H1 (cell line): ENCODE data around the gene ST6GALNAC3. TPM values are rescaled to one million over a fixed set of nuclear protein-coding genes. Genes with fewer than 3 reads are reported as not detected.

Source experiments
- CTCF ChIA-PET: fragments of 300-600 bp; sonication (Branson Sonifier 250); formaldehyde crosslinking; loops from one replicate; lab custom pipeline; 2021; ENCODE audit not compliant: partially characterized antibody; lab: Charles Lee
- POLR2A ChIA-PET: fragments of 300-600 bp; sonication (Branson Sonifier 250); formaldehyde crosslinking; loops from one replicate; lab custom pipeline; 2021; ENCODE audit warnings: inconsistent platforms; ENCODE audit not compliant: partially characterized antibody; lab: Charles Lee
- DNase-seq, 2 experiments: peaks; one replicate each; pipeline versions ENCODE4 v3.0.0 to v3.0.0-alpha.2; 2010 to 2022; ENCODE audit warnings: low spot score in 2 of 2, low read depth in 1 of 2, mixed read lengths in 1 of 2
- FAIRE-seq: peaks from 2 replicates; lab custom pipeline; 2011; peaks lifted over from hg19 to GRCh38; lab: Jason Lieb, UNC
- H2AFZ ChIP-seq: 2 replicates; pipeline ENCODE4 v1.8.1; 2012; ENCODE audit warnings: low read length, inconsistent platforms
- H2AK5ac ChIP-seq: 2 replicates; pipeline ENCODE4 v1.6.1; 2013; ENCODE audit warnings: low read depth, low read length
- H2BK120ac ChIP-seq: replicated peaks from 2 replicates; pipeline ENCODE3; 2013; ENCODE audit warnings: low read depth, low read length, inconsistent platforms
- H2BK12ac ChIP-seq: 2 replicates; pipeline ENCODE4 v1.6.1; 2013; ENCODE audit warnings: low read depth, low read length
- H2BK15ac ChIP-seq: 2 replicates; pipeline ENCODE4 v1.6.1; 2013; ENCODE audit warnings: low read length
- H2BK20ac ChIP-seq: 2 replicates; pipeline ENCODE4 v1.6.1; 2013; ENCODE audit warnings: low read length
- H2BK5ac ChIP-seq: 2 replicates; pipeline ENCODE4 v1.6.1; 2013; ENCODE audit warnings: low read depth, low read length
- H3K14ac ChIP-seq: 2 replicates; pipeline ENCODE4 v1.6.1; 2013; ENCODE audit warnings: inconsistent platforms; ENCODE audit not compliant: insufficient read length
- H3K18ac ChIP-seq: 2 replicates; pipeline ENCODE4 v1.6.1; 2013; ENCODE audit warnings: low read length; ENCODE audit errors: extremely low read depth
- H3K23ac ChIP-seq: 2 replicates; pipeline ENCODE4 v1.6.1; 2013; ENCODE audit warnings: inconsistent platforms; ENCODE audit not compliant: insufficient read length
- H3K23me2 ChIP-seq: 2 replicates; pipeline ENCODE4 v1.6.1; 2013; ENCODE audit warnings: low read depth, low read length
- H3K27ac ChIP-seq: 2 replicates; pipeline ENCODE4 v1.6.1; 2011; ENCODE audit warnings: low read depth, low read length, inconsistent platforms
- H3K27me3 ChIP-seq, 4 experiments: replicated peaks in 1 of 4; 1 replicate in 1 of 4; 2 replicates in 3 of 4; pipeline versions ENCODE4 v1.6.1 to v1.8.1; 2011 to 2013; ENCODE audit warnings: low read length in 3 of 4, mild to moderate bottlenecking in 3 of 4, inconsistent platforms in 2 of 4, mixed read lengths in 2 of 4, moderate library complexity in 1 of 4; ENCODE audit not compliant: control insufficient read depth in 3 of 4, insufficient read depth in 3 of 4; ENCODE audit errors: extremely low read depth in 1 of 4
- H3K36me3 ChIP-seq, 4 experiments: 2 replicates each; pipeline versions ENCODE4 v1.6.1 to v1.8.1; 2011 to 2013; ENCODE audit warnings: mild to moderate bottlenecking in 4 of 4, low read length in 3 of 4, moderate library complexity in 2 of 4, control low read depth in 1 of 4, inconsistent platforms in 1 of 4; ENCODE audit not compliant: insufficient read depth in 4 of 4, control insufficient read depth in 2 of 4
- H3K4ac ChIP-seq: replicated peaks from 2 replicates; pipeline ENCODE3; 2013; ENCODE audit warnings: low read length, low read depth, mixed read lengths, inconsistent platforms; ENCODE audit not compliant: insufficient read length
- H3K4me1 ChIP-seq, 4 experiments: replicated peaks in 1 of 4; 1 replicate in 1 of 4; 2 replicates in 3 of 4; pipeline versions ENCODE4 v1.6.1 to v1.8.1; 2011 to 2013; ENCODE audit warnings: low read length in 3 of 4, inconsistent platforms in 2 of 4, mixed read lengths in 1 of 4; ENCODE audit not compliant: insufficient read depth in 4 of 4, control insufficient read depth in 3 of 4
- H3K4me2 ChIP-seq, 2 experiments: 2 replicates each; pipeline versions ENCODE4 v1.6.1 to v1.8.1; 2011 to 2013; ENCODE audit warnings: low read depth in 2 of 2, low read length in 2 of 2, control low read depth in 1 of 2, inconsistent platforms in 1 of 2, mild to moderate bottlenecking in 1 of 2; ENCODE audit not compliant: insufficient read depth in 1 of 2
- H3K4me3 ChIP-seq, 4 experiments: fragments of 200-600, 300-600 bp in 1 of 4; sonication (generic), shearing (Covaris generic), sonication (Bioruptor Twin) in 1 of 4; 2 replicates each; pipeline versions ENCODE4 v1.5.1 to v1.8.1; 2011 to 2016; ENCODE audit warnings: low read length in 4 of 4, low read depth in 3 of 4, control low read depth in 2 of 4, inconsistent platforms in 2 of 4, mild to moderate bottlenecking in 2 of 4, mixed read lengths in 1 of 4, moderate library complexity in 1 of 4; ENCODE audit not compliant: insufficient read depth in 2 of 4; ENCODE audit errors: extremely low read depth in 1 of 4
- H3K56ac ChIP-seq: replicated peaks from 2 replicates; pipeline ENCODE3; 2013; ENCODE audit warnings: low read depth, mild to moderate bottlenecking, mixed read lengths, low read length, inconsistent platforms; ENCODE audit not compliant: insufficient read length
- H3K79me1 ChIP-seq: 2 replicates; pipeline ENCODE4 v1.6.1; 2013; ENCODE audit warnings: low read depth, low read length, control low read depth
- H3K79me2 ChIP-seq, 2 experiments: 2 replicates each; pipeline versions ENCODE4 v1.6.1 to v1.8.1; 2012 to 2013; ENCODE audit warnings: low read length in 2 of 2, mild to moderate bottlenecking in 2 of 2, inconsistent platforms in 1 of 2; ENCODE audit not compliant: insufficient read depth in 2 of 2, control insufficient read depth in 1 of 2
- H3K9ac ChIP-seq, 4 experiments: replicated peaks in 1 of 4; 1 replicate in 1 of 4; 2 replicates in 3 of 4; pipeline versions ENCODE4 v1.6.1 to v1.8.1; 2011 to 2013; ENCODE audit warnings: low read depth in 3 of 4, low read length in 3 of 4, control low read depth in 2 of 4, mild to moderate bottlenecking in 2 of 4, moderate library complexity in 2 of 4, inconsistent platforms in 1 of 4; ENCODE audit errors: extremely low read depth in 1 of 4
- H3K9me3 ChIP-seq, 2 experiments: 2 replicates each; pipeline versions ENCODE4 v1.6.1 to v1.8.1; 2012 to 2013; ENCODE audit warnings: mild to moderate bottlenecking in 2 of 2, moderate library complexity in 2 of 2, control low read depth in 1 of 2, inconsistent platforms in 1 of 2, low read depth in 1 of 2, low read length in 1 of 2, mixed read lengths in 1 of 2; ENCODE audit not compliant: insufficient read depth in 2 of 2
- H4K20me1 ChIP-seq, 2 experiments: replicated peaks in 1 of 2; 2 replicates each; pipeline versions ENCODE3 to v1.8.1; 2011 to 2013; ENCODE audit warnings: inconsistent platforms in 2 of 2, low read length in 2 of 2, mild to moderate bottlenecking in 1 of 2; ENCODE audit not compliant: insufficient read depth in 2 of 2, control insufficient read depth in 1 of 2
- H4K5ac ChIP-seq: 2 replicates; pipeline ENCODE4 v1.6.1; 2013; ENCODE audit warnings: low read length, low read depth, mixed read lengths, inconsistent platforms; ENCODE audit not compliant: insufficient read length
- H4K8ac ChIP-seq: 2 replicates; pipeline ENCODE4 v1.8.0; 2013; ENCODE audit warnings: mild to moderate bottlenecking, moderate library complexity, low read length, inconsistent platforms; ENCODE audit not compliant: insufficient read depth; ENCODE audit errors: extremely low read depth
- H4K91ac ChIP-seq: replicated peaks from 2 replicates; pipeline ENCODE3; 2013; ENCODE audit warnings: low read length, mixed read lengths, inconsistent platforms; ENCODE audit not compliant: insufficient read length
- BACH1 ChIP-seq: IDR thresholded peaks from 2 replicates; pipeline ENCODE4 v1.6.1; 2012; ENCODE audit warnings: low read length, improper control_type of control experiment
- EP300 ChIP-seq, 2 experiments: IDR thresholded peaks; 1 replicate in 1 of 2; 2 replicates in 1 of 2; pipeline ENCODE4 v1.6.1; 2011 to 2012; ENCODE audit warnings: low read depth in 2 of 2, low read length in 2 of 2, mild to moderate bottlenecking in 2 of 2, borderline replicate concordance in 1 of 2, inconsistent platforms in 1 of 2, moderate library complexity in 1 of 2
- GTF2F1 ChIP-seq: IDR thresholded peaks from 2 replicates; pipeline ENCODE4 v1.6.1; 2012; ENCODE audit warnings: low read depth, low read length, improper control_type of control experiment, borderline replicate concordance
- POLR2A ChIP-seq, 2 experiments: IDR thresholded peaks; 1 replicate in 1 of 2; 2 replicates in 1 of 2; pipeline ENCODE4 v1.6.1; 2011; ENCODE audit warnings: low read depth in 2 of 2, low read length in 2 of 2, mild to moderate bottlenecking in 2 of 2; ENCODE audit errors: control extremely low read depth in 1 of 2
- POLR2AphosphoS5 ChIP-seq: IDR thresholded peaks from 2 replicates; pipeline ENCODE4 v1.6.1; 2011; ENCODE audit warnings: low read depth, low read length
- RAD21 ChIP-seq, 2 experiments: IDR thresholded peaks in 1 of 2; conservative IDR thresholded peaks in 1 of 2; 2 replicates each; pipeline ENCODE4 v1.6.1; 2011; ENCODE audit warnings: low read depth in 2 of 2, low read length in 2 of 2, improper control_type of control experiment in 1 of 2, inconsistent platforms in 1 of 2, mild to moderate bottlenecking in 1 of 2, moderate library complexity in 1 of 2
- RXRA ChIP-seq: IDR thresholded peaks from 2 replicates; pipeline ENCODE4 v1.6.1; 2011; ENCODE audit warnings: low read depth, mild to moderate bottlenecking, low read length, moderate library complexity; ENCODE audit not compliant: insufficient read depth
- SIRT6 ChIP-seq: IDR thresholded peaks from one replicate; pipeline ENCODE4 v1.7.1; 2012; ENCODE audit warnings: low read length, inconsistent platforms
- SP2 ChIP-seq: IDR thresholded peaks from 2 replicates; pipeline ENCODE4 v1.6.1; 2012; ENCODE audit warnings: mild to moderate bottlenecking, low read length, inconsistent platforms
- TAF1 ChIP-seq: IDR thresholded peaks from 2 replicates; pipeline ENCODE4 v1.6.1; 2011; ENCODE audit warnings: mild to moderate bottlenecking, low read depth, low read length
- whole genome bisulfite sequencing, 2 experiments: shearing (Covaris generic) in 1 of 2; methylation state at CpG; one replicate each; pipeline versions ENCODE4 v1.1.6 to v1.1.7; 2013 to 2015; ENCODE audit warnings: low lambda C conversion rate in 2 of 2, mixed read lengths in 2 of 2, inconsistent platforms in 1 of 2, low coverage in 1 of 2, missing lambda C conversion rate in 1 of 2; ENCODE audit not compliant: insufficient replicate concordance in 2 of 2, insufficient coverage in 1 of 2, insufficient read length in 1 of 2; ENCODE audit errors: extremely low coverage in 1 of 2, missing lambda C conversion rate in 1 of 2; 5-methylcytosine and 5-hydroxymethylcytosine counted together
- polyA plus RNA-seq, 7 experiments: library from polyadenylated mRNA; depleted of rRNA in 3 of 7; stranded (reverse) in 5 of 7; unstranded in 2 of 7; fragments of >200 nt in 5 of 7; fragments of 200-250 nt in 2 of 7; gene quantifications; 1 replicate in 5 of 7; 2 replicates in 1 of 7; 4 replicates in 1 of 7; pipeline versions ENCODE4 v1.2.1 to v1.2.3, GENCODE V29; 2011 to 2013; ENCODE audit warnings: missing spikeins in 2 of 7, mixed read lengths in 2 of 7
- total RNA-seq: library from RNA; stranded (reverse); fragmentation: NEBNext Ultra II Directional; extraction: Animal tissue kit (Norgen Biotek cat#: 25700); gene quantifications from 2 replicates; pipeline ENCODE4 v1.2.1, GENCODE V29; 2021
- TF ChIP-seq, protein P1 (sequence below): IDR thresholded peaks from 2 replicates; pipeline ENCODE4 v1.6.1; 2012; ENCODE audit warnings: inconsistent platforms

Gene ST6GALNAC3
- total and polyA plus RNA-seq, 2 of the 8 experiments (the other 6 are each of a cell fraction or from before 2014, with no cell fraction given) = 4.9 to 19.0 TPM

GRCh38 chr1:76299036-76299435, 224.5 kb downstream of the ST6GALNAC3 start:
- Histone ChIP-seq H2BK12ac (no peak overlapping the region), H3K27ac (no peak overlapping the region), H3K9ac (no peak overlapping the region), H3K23ac (no peak overlapping the region), H2BK120ac (no peak overlapping the region), H4K5ac (no peak overlapping the region), H3K4me1 (peaks cover 0 to 8% (median 1%) of the 10 kb centered on the region in 4 experiments; a peak in 1 of 7 replicates), H2BK15ac (no peak overlapping the region), H3K23me2 (no peaks in the 10 kb centered on the region), H3K9me3 (no peaks in the 10 kb centered on the region), H3K18ac (no peak overlapping the region), H3K4me2 (no peak overlapping the region), H2BK5ac (no peak overlapping the region), H3K79me1 (no peaks in the 10 kb centered on the region), H3K27me3 (no peaks in the 10 kb centered on the region), H2BK20ac (no peak overlapping the region), H4K91ac (no peak overlapping the region), H3K14ac (no peak overlapping the region), H2AK5ac (no peak overlapping the region), H2AFZ (no peak overlapping the region), H3K4ac (no peak overlapping the region), H4K20me1 (no peaks in the 10 kb centered on the region), H3K79me2 (no peaks in the 10 kb centered on the region), H3K36me3 (no peaks in the 10 kb centered on the region), H4K8ac (no peak overlapping the region), H3K4me3 (no peak overlapping the region), H3K56ac (no peak overlapping the region)
- DNase-seq = no peak
- no peak for FAIRE-seq
- 82% methylated on average over 3 of the region's 3 CpGs; no CpG with 5 or more reads in 1 of the 2 experiments for WGBS, 2 experiments
- ChIA-PET POLR2A (interaction anchor here (1.2 kb wide), 1 partner anchor 10 kb away, joined by 4 read pairs; no protein-coding TSS in a partner anchor), CTCF (interaction anchor here (0.6 to 1.8 kb wide), 2 partner anchors 14 to 145 kb away, joined by 3 to 9 read pairs; no protein-coding TSS in a partner anchor)
- TF ChIP-seq RXRA (no peak), POLR2A (IDR thresholded peaks at IDR 0.05; ENCODE audit: control extremely low read depth in 1 of 2, low read depth in 2 of 2, low read length in 2 of 2) (no peak), RAD21 (IDR thresholded peaks at IDR 0.05 in 1 of 2, conservative IDR thresholded peaks at IDR 0.05 in 1 of 2; ENCODE audit: low read depth in 2 of 2, low read length in 2 of 2) (no peak), POLR2AphosphoS5 (no peak), SP2 (no peak), BACH1 (no peak), EP300 (IDR thresholded peaks at IDR 0.05; ENCODE audit: borderline replicate concordance in 1 of 2, low read depth in 2 of 2, low read length in 2 of 2) (no peak), GTF2F1 (no peak), SIRT6 (no peak), TAF1 (no peak)
- TF ChIP-seq, protein P1, sequence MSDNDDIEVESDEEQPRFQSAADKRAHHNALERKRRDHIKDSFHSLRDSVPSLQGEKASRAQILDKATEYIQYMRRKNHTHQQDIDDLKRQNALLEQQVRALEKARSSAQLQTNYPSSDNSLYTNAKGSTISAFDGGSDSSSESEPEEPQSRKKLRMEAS = no peak
